ENCODE data around the gene WDR48.

WDR48 gene

DNA sequence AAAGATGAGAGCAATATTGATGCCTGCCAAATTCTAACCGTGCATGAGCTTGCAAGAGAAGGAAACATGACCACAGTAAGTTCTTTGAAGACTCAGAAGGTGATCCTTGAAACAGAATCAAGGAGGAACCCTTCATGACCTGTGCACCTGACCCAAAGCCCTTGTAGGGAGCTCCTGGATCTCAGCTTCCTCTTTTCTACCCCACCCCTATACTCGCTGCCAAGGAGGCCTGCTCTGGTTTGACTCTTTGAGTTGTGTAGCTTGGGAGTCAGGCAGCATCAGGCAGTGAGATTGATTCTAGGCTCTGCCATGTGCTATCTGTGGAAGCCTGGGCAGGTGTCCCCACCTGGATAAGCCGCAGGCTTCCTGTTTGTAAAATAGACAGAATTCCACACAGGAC, 66.3 kb downstream of the WDR48 start:
- no peak overlapping the region for H3K4me3 ChIP-seq (ENCODE audit: low read depth, low read length)
- TF ChIP-seq CTCF (IDR thresholded peaks at IDR 0.05; ENCODE audit: borderline replicate concordance, insufficient read depth, low read depth, low read length): no peak

GRCh38 chr3:39118931-39119660, 67.3 kb downstream of the WDR48 start:
- no peak for TF ChIP-seq CTCF (IDR thresholded peaks at IDR 0.05; ENCODE audit: borderline replicate concordance, insufficient read depth, low read depth, low read length)
- no peak overlapping the region for H3K4me3 ChIP-seq (ENCODE audit: low read depth, low read length)

GRCh38 chr3:39121621-39122020, 69.8 kb downstream of the WDR48 start:
- TF ChIP-seq CTCF (IDR thresholded peaks at IDR 0.05; ENCODE audit: borderline replicate concordance, insufficient read depth, low read depth, low read length): no peak
- H3K4me3 ChIP-seq (ENCODE audit: low read depth, low read length): no peak overlapping the region

DNA sequence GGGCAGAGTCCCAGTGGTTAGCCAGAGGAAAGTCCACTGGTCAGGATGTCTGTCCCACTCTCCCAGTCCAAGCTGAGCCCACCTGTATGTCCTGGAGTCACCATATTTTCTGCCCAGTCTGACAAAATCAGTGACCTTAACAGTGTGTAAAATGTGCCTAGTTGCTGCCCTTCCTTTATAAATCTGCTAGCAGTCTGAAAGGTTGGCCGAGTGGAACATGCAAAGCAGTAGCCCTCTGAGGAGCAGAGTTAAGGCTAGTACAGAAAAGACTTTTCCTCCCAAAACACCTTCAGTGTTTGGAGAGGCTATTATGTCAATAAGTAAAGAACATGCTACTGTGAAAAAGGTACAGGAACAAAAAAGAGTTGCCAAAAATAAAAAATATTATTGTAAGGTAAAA, 71.0 kb downstream of the WDR48 start:
- TF ChIP-seq CTCF (IDR thresholded peaks at IDR 0.05; ENCODE audit: borderline replicate concordance, insufficient read depth, low read depth, low read length): no peak
- no peak overlapping the region for H3K4me3 ChIP-seq (ENCODE audit: low read depth, low read length)

GRCh38 chr3:39124876-39125840, 73.3 kb downstream of the WDR48 start:
- no peak for TF ChIP-seq CTCF (IDR thresholded peaks at IDR 0.05; ENCODE audit: borderline replicate concordance, insufficient read depth, low read depth, low read length)

GRCh38 chr3:39125841-39126500, 74.2 kb downstream of the WDR48 start:
- H3K4me3 ChIP-seq (ENCODE audit: low read depth, low read length): no peak overlapping the region
- TF ChIP-seq CTCF (IDR thresholded peaks at IDR 0.05; ENCODE audit: borderline replicate concordance, insufficient read depth, low read depth, low read length): no peak

More at GRCh38 chr3:39124876-39125840, 73.3 kb downstream of the WDR48 start:
- H3K4me3 ChIP-seq (ENCODE audit: low read depth, low read length): no peak overlapping the region

All from GM12875 (cell line).